Stimulated activated CD8-positive, alpha-beta memory T cell treated with anti-CD3 and anti-CD28 coated beads, Interleukin-15, amount 100 ng/mL, for 1 hour (primary cell): ENCODE results near the gene PLEKHF1.

Experiments used
- DNase-seq: peaks from one replicate; pipeline ENCODE4 v3.0.0-alpha.2; 2020; ENCODE audit warnings: low read depth

Gene PLEKHF1

DNA sequence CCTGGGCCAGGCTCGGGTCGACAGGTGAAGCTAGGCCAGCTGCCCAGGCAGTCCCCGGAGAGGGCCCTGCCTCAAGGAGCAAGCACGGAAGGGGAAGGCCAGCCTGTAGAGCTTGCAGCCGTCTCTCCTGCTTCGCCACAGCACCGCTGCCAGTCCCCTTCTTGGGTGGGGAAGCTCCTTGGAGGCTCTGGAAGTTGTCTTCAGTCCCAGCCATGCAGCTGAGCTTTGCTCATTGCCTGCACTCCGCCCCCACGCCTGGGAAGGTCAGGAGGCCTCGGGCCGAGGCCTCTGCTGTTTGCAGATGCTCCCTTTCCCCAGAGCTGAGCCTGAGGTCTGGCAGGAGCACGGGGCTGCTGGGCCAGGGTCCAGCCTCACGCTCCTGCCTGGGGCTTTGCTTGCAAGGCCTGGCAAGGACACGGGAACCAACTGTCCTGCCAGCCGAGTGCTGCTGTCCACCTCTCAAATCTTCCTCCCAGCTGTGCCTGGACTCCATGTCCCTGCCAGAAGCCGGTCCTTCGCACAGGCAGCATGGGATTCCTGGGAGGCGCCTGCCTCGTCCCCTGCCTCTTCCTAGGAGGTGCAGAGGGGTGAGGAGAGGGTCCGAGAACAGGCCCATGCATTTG lies 13.3 kb downstream of the PLEKHF1 start:
- no peak for DNase-seq

DNA sequence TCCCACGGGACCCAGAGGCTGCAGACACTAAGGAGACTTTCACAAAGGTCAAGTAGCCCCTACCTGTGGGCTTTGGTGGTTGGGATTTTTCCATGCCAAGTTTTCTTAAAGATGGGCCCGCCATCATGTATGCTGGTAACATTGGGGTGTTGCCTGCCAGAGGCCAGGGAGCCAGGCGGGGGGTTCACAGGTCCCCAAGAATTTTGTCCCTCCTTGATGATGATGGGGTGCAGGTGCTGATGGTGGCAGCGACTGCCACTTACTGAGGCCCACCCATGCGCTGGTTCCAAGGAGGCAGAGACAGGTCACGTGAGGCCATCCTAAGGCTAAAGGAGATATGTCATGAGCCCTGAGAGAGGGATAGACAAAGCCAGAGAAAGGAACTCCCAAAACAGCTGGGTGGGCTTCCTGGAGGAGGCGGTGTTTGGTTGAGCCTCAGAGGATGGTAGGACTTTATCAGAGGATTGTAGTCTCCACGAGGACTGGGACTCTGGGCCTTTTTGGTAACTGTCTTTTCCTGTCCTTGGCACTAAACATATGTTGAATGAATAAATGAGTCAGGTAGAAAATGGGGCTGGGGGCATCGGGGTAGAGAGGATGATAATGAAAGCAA lies 14.4 kb downstream of the PLEKHF1 start:
- no peak for DNase-seq

DNA sequence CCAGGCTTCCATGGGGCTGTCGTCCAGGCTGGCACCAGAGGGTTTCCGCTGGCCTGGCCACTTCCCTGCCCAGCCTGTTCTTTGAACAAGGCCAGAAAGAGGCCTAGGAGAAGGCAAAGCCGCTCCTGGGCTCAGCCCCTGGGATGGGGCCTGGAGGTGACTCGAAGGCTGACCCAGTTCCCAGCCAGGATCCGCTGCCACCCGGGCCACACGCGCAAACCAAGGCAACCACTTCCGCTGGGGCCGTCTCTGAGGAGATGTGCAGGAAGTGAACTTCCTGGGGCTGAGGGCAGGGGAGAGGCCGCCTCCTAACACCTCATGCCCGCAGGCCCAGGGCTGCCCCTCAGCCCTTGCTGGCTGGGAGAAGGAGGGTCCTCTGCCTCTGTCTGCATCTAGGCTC lies 15.2 kb downstream of the PLEKHF1 start:
- DNase-seq: peak; percentile 67

DNA sequence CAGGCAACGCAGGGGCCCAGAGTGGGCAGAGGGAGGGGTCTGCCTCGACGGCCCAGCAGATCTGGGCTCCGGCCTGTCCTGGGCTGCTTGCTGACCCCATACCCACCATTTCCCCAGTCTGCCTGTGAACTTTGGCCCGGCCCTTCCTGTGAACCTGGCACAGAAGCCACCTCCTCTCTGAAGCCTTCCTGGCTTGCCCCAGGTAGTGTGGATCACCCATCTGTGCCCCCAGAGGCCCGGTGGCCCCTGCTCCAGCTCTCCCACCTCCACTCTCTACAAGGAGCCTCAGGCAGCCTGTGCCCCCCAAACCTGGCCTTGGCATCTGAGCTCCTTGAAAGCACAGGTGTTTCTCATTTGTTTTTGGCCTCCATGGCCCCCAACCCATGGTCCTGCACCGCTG lies 15.7 kb downstream of the PLEKHF1 start:
- DNase-seq: no peak

DNA sequence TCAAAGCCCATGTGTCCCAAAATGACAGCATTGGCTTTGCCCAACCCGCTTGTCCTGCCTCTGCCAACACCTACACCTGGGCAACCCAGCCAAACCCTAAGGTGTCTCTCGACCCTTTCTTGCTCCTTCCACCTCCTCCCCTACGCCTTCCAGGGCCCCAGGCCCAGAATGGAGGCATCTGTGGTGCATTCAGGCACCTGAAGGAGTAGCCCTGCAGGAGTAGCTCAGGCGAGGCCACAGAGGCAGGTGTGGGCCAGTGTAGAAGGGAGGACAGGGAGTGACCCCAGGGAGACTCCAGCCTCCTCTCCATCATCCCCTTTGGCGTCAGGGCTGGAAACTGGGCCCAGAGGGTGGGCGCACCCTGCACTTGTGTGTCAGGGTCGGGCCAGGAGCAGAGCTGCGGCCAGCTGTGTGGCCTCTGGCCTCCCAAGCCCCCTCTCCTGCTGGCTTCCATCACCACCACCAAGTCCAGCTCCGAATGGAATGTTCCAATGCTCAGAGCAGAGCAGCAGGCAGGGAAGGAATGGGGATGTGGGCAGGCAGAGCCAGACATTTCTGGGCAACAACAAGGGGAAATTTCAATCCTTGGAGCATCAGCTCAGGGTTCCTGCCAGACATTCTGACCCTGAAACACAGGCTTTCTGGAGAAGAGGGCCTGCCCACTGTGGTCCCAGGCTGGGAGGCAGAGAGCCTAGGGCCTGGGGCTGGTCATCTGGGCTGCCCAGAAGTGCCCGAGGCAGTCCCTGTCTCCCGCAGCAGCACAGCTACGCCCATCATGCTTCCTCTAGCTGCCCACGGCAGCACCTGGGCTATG lies 16.4 kb downstream of the PLEKHF1 start:
- DNase-seq: no peak

DNA sequence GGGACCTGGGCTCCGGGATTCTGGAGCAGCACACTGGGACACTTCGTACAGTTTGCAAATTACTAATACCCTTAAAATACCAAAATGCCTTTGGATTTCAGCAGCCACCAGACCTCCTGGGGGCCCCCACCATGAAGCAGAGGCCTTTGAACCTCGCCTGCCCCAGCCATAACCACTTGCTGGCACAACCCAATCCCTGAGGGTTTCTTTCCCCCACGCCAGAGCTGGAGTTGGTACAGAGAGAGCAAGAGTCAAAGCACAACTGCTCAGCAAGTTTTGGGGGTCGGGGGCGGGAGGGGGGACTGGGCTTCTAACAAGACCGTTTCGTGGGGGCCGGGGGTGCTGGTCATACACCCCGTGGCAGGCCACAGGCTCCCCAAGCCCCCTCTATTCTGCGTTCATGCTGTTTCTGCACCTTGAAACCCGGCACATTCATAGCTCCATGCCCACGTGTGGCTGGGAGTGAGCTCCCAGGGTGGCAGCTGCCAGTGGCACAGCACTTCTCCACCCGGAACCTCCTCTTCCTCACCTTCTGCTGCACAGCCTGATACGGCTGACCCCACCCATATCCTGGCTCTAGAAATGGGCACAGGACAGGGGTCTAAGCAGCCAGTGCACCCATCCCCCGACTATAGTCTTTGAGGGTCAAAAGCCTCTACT lies 17.1 kb downstream of the PLEKHF1 start:
- no peak for DNase-seq

DNA sequence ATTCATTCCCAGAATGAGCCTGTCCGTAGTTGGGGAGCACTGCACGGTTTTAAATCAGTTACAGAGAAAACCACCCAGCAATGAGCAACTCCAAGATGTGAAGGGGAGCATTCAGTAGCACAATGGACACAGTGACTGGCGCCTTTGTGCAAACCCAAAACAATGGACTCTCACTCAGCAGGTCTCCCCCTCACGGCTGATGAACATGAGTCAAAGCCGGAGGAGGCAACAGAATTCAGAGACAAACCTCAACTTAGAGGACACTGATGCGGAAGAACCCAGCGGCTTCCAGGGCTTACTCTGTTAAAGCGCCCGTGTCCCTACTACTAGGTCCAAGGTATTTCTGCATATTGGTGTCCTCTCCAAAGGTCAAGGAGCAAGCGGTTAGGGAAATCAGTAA lies 17.7 kb downstream of the PLEKHF1 start:
- DNase-seq: no peak

DNA sequence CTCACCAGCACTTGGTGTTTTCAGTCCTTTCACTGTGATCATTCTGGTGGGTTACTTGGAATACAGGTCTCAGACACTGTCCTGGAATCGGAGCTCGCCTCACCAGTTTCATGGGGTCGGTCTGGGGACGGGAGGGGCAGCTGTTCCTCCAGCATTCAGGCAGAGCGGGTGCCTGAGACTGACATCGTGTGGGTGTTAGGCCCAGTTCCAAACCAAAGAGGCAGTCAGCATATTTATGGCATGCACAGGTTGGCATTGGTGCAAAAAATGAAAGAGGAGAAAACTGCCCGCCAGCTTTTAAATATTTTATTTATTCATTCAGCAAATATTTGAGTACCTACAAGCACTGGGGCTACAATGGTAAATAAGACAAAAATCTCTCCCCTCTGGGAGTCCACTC lies 20.1 kb downstream of the PLEKHF1 start:
- DNase-seq: no peak

DNA sequence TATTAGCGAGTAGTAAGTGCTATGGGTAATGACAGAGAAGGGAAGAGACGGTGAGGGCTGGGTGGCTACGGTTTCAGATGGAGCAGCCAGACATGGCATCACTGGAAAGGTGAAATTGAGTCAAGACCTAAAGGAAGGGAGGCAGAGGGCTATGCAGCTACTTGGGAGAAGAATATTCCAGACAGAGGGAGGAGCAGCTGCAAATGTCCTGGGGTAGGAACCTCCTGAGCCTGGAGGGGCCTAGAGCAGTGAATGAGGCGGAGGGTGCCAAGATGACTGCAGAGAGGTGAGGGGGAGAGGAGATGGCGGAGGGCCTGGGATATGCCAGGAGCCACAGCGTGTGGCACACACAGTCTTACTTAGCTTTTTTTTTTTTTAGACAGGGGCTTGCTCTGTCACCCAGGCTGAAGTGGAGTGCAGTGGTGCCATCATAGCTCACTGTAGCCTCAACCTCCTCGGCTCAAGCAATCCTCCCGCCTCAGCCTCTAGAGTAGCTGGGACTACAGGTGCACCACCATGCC lies 21.1 kb downstream of the PLEKHF1 start:
- DNase-seq: no peak

DNA sequence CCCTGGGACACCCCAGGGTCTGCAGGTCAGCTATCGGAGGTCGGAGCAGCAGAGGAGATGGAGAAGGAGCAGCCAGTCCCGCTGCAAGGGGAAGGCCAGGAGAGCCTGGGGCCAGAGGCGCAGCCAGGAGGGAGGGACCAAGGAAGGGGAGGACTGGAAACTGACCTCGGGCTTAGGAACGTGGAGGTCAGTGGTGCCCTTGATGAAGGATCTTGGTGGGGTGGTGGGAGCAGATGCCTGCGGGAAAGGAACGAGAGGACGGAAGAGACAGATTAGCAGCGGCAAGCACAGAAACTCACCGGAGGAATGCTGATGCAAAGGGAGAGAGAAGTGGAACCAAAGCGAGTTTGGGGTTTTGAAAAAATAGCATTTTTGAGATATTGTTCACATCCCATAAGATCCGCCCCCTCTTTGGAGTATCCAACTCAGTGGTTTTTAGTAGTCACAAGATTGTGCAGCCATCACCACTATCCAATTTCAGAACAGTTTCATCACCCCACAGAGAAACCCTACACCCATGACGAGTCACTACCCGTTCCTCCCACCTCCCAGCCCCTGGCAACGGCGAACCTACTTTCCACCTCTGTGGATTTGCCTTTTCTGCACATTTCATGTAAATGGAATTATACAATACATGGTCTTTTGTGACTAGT lies 22.1 kb downstream of the PLEKHF1 start:
- DNase-seq: no peak

DNA sequence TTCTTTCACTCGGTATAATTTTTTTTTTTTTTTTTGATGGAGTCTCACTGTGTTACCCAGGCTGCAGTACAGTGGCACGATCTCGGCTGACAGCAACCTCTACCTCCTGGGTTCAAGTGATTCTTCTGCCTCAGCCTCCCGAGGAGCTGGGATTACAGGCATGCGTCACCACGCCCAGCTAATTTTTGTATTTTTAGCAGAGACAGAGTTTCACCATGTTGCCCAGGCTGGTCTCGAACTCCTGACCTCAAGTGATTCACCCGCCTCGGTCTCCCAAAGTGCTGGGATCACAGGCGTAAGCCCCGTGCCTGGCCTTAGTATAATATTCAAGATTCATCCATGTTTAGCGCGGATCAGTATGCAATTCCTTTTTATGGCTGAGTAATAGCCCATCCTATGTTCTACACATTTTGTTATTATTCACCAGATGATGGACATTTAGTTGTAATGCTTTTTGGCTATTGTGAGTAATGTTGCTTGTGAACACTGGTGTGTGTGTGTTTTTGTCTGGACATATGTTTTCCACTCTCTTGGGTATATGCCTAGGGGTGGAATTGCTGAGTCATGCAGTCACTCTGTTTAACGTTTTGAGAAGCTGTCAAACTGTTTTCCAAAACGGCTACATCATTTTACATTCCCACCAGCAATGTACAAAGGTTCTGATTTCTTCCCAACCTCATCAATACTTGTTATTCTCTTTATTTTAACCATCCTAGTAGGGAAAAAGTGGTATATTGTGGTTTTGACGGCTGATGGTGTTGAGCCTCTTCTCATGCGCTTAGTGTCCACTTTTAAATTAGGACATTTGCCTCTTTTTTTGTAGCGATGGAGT lies 22.9 kb downstream of the PLEKHF1 start:
- no peak for DNase-seq

DNA sequence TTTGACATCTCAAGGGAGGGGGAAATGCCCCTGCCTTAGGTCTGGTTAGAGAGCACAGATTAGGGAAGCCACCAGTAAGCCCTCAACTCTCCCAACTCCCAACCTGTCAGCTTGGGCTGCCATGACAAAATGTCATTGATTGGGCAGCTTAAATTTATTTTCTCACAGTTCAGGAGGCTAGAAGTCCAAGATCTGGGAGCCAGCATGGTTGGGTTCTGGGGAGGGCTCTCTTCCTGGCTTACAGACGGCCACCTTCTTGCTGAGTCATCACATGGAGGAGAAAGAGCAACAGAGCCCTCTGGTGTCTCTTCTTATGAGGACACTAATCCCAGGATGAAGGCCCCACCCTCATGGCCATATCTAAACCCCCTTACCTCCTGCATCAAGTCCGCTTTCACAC lies 25.6 kb downstream of the PLEKHF1 start:
- DNase-seq: no peak

DNA sequence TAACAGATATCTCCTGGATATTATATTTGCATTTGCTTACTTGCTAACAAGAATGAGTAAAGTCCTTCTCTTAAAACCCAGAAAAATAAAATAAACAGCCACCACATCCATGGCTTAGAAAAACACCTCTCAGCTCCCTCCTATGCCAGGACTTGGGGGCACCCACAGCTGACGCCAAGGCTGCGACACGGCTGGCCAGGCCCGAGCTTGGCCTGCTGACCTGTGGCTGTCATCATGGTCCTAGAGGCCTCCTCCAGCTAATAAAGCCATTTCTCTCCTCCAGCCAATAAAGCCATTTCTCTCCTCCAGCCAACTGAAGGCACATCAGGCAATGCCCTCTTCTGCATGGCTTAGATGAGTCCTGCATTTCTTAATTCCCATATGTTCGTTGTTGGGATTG lies 28.9 kb downstream of the PLEKHF1 start:
- DNase-seq: no peak

DNA sequence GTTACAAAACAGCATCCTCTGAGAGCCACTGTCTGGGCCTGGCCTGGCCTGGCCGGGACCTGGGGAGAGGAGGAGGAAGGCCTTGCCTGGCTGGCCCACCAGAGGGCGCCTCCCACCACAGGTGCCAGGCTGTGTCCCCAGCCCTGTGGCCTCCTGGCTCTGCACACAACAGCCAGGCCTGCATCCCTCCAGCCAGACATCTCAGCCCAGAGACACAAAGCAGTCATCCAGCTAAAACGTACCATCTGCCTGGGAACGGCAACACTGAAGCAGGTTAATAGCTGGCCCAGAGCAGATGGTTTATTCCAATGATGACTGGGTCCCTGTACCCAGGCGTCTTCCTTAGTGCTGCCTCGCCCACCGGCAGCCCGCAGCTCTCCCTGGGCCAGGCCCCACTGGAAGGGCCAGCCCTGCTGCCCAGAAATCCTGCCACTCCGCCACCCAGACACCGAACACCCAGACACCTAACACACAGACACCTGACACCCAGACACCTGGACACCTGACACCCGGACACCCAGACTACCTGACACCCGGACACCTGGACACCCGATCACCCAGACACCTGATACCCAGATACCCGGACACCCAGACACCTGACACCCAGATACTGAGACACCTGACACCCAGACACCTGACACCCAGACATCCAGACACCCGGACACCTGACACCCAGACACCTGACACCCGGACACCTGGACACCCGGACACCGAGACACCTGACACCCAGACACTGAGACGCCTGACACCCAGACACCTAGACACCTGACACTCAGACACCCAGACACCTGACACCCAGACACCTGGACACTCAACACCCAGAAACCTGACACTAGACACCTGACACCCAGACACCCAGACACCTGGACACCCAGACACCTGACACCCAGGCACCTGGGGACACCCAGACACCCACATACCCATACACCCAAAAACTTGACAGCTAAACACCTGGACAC lies 29.7 kb downstream of the PLEKHF1 start:
- DNase-seq: peak; percentile 64

DNA sequence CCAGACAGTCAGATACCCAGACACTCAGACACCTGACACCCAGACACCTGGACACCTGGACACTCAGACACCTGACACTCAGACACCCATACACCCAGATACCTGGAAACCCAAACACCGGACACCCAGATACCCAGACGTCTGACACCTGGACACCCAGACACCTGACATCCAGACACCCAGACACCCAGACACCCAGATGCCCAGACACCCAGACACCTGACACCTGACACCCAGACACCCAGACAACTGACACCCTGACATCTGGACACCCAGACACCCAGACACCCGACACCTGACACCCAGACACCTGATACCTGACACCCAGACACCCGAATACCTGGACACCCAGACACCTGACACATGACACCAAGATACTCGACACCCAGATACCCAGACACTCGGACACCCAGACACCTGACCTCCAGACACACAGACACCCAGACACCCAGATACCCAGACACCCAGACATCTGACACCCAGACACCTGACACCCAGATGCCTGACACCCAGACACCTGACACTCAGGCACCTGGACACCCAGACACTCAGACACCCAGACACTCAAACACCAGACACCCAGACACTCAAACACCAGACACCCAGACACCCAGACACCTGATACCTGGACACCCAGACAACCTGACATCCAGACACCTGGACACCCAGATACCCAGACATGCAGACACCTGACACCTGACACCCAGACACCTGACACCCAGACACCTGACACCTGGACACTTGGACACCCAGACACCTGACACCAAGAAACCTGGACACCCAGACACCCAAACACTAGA lies 30.7 kb downstream of the PLEKHF1 start:
- DNase-seq: no peak

DNA sequence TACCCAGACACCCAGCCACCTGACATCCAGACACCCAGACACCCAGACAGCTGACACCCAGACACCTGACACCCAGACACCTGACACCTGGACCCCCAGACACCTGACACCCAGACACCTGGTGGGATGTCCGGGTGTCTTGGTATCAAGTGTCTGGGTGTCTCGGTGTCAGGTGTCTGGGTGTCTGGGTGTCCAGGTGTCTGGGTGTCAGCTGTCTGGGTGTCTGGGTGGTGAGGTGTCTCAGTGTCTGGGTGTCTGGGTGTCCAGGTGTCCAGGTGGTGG lies 31.2 kb downstream of the PLEKHF1 start:
- no peak for DNase-seq

DNA sequence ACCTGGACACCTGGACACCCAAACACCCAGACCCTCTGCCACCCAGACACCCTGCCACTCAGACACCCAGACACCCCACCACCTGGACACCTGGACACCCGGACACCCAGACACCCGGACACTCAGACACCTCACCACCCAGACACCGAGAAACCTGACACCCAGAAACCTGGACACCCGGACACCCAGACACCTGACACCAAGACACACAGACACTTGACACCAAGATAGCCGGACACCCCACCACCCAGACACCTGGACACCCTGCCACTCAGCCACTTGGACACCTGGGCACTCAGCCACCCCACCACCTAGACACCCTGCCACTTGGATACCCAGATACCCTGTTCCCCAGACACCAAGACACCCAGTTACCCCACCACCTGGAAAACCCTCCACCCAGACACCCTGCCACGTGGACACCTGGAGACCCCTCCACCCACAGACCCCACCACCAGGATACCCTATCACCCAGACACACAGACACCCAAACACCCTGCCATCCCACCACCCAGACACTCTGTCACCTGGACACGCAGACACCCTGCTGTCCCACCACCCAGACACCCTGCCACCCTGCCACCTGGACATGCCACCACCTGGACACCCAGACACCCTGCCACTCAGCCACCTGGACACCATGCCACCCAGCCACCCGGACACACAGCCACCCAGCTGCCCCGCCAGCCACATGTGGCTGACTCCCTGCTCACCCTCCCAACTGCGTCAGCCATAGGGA lies 32.4 kb downstream of the PLEKHF1 start:
- DNase-seq: no peak

DNA sequence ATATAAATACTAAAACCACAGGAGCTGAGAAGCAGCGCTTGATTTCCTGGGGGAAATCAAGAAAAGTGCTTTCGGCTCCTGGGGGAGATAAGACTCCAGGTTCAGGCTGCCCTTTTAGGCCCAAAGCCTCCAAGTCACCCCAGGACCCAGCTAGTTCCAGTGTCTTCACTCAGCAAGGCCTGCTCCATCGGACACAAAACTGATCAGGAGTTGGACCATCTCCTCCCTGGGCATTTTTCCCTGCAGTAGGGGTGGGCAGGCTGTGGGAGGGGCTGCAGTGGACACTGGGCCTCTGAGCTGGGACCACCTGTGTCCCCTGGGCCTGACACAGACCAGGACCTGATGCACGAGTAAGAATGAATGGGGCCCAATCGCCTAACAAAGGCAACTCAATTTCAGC lies 34.6 kb downstream of the PLEKHF1 start:
- DNase-seq: no peak

DNA sequence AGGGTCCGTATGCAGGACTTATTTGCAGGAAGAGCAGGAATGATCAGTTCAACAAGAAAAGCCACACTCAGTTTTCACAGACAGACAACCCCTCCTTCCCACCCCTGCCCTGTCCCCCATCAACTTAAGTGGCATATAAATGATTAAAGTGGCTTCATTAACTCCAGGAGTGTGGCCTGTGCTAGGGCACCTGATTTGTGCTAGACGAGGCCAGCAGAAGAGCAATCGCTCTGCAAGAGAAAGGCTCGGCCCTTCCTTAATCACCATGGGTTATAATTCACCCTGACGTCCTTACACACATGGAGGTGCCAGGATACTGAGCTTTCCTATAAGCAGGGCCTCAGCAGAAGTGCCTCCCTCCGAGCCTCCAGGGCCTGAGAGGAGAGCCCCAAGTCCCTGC lies 35.2 kb downstream of the PLEKHF1 start:
- DNase-seq: no peak
